A549 treated with Mapracorat at 1 μM for 4 hours (cell line): ENCODE measurements around the gene OR2T6. TPM values are rescaled to one million over a fixed set of nuclear protein-coding genes. Genes with fewer than 3 reads are reported as not detected.

ENCODE experiments used
- total RNA-seq: library from RNA; stranded (reverse); fragments of 200-300 nt; extraction: Qiagen RNA extraction; gene quantifications from 5 replicates; pipeline ENCODE4 v1.2.3, GENCODE V29; 2022

Gene OR2T6, protein sequence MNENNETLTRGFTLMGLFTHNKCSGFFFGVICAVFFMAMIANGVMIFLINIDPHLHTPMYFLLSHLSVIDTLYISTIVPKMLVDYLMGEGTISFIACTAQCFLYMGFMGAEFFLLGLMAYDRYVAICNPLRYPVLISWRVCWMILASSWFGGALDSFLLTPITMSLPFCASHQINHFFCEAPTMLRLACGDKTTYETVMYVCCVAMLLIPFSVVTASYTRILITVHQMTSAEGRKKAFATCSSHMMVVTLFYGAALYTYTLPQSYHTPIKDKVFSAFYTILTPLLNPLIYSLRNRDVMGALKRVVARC
- not detected in 5 replicates for total RNA-seq

DNA sequence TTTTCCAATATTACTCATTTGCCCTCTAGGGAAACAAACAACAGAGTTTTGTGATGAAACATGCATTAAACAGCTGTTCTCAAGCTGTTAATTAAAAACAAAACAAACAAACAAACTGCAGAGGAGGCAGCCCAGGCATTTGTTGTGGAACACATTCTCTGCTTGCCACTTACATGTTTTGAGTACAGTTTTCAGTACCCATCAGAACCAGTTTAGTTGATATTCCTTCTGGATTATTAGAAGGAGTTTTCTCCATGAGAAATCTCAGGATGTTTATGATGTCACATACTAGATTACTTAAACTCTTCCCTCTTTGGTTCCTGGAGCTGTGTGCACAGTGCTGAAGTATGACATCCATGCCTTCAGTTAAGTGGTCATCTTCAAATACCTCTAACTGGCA lies at the start of gene OR2T6:
Gene OR2T6 (plus strand): TSS at position 301 of the 400 bp plus-strand sequence. CDS start 11,863 bp downstream, outside the sequence.

DNA sequence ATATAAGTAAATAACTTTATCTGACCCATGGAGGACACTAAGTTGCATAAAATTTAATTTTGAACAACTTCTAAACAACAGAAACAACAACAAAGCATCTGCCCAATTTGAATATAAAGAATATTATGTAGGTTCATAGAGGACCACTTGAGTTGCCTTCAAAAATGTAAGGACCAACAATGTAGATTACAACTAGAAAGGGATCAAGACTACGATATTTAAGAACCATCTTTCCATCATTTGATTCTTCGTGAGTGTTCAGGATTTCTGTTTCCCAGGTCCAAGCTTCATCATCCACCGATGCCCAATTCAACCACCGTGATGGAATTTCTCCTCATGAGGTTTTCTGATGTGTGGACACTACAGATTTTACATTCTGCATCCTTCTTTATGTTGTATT lies 27.1 kb upstream of the OR2T6 start, which contains the start of gene OR14C36:
Gene OR14C36 (plus strand): TSS at position 301 of the 400 bp plus-strand sequence. CDS start 0 bp downstream, at position 301.

DNA sequence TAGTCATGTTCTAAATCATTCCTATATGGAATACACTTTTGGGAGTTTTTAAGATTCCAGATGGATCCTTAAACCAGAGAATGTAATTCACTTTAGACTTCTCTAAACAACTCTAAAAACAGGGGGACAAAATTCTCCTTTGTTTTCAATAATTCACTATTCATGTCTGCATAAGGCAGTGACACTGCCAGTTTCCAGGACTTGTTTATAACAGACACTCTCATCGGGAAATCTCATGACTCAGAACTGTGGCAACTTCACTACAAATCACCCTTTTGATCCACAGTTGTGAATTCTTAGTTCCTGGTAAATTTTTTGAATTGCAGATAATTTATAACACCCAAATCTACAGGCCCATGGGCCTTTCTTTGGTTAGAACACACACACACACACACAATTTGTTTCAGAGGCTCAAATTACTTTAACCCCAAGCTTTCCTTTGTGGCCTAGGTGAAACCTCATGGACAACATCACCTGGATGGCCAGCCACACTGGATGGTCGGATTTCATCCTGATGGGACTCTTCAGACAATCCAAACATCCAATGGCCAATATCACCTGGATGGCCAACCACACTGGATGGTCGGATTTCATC lies 14.3 kb upstream of the OR2T6 start, which contains the start of gene OR2T4:
Gene OR2T4 (plus strand): TSS at position 545 of the 595 bp plus-strand sequence. CDS start 0 bp downstream, at position 545.

DNA sequence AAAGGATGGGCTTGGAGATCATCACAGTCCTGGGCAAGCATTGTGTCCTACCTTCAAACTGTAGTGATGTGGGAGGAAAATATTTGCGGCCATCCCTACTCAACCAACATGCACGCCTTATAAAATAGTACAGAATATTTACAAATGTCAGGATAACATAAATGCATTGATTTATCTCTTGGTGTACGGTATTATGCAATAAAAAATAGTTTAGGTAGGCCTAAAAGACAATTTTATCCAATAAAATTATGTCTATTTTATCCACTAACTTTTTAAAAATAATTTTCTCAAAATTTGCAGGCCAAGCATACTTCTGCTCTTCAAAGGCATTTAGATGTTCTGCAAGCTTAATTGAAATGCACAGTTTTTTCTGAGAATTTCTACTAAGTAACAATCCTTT lies 27.2 kb downstream of the OR2T6 start, which contains the start of gene OR2T1:
Gene OR2T1 (plus strand): TSS at position 301 of the 400 bp plus-strand sequence. CDS start 3,100 bp downstream, outside the sequence.

Other genes starting within 250 kb of the OR2T6 start
- not detected in 5 replicates for gene OR2M5, start 230.6 kb upstream of the OR2T6 start, total RNA-seq
- gene OR2M2, start 200.9 kb upstream of the OR2T6 start, total RNA-seq, result not detected in 5 replicates
- gene OR2M3, start 178.5 kb upstream of the OR2T6 start, total RNA-seq, result not detected in 5 replicates
- gene OR2M4, start 144.3 kb upstream of the OR2T6 start, total RNA-seq, result not detected in 5 replicates
- not detected in 5 replicates for gene OR2T33, start 97.8 kb upstream of the OR2T6 start, total RNA-seq
- not detected in 5 replicates for gene OR2T12, start 72.3 kb upstream of the OR2T6 start, total RNA-seq
- not detected in 5 replicates for gene OR2M7, start 51.2 kb upstream of the OR2T6 start, total RNA-seq
- gene OR14C36, start 27.0 kb upstream of the OR2T6 start, total RNA-seq, result not detected in 5 replicates
- not detected in 5 replicates for gene OR2T4, start 14.1 kb upstream of the OR2T6 start, total RNA-seq
- gene OR2T1, start 27.3 kb downstream of the OR2T6 start, total RNA-seq, result not detected in 5 replicates
- gene OR2T2, start 69.9 kb downstream of the OR2T6 start, total RNA-seq, result not detected in 5 replicates
- gene OR2T3, start 97.6 kb downstream of the OR2T6 start, total RNA-seq, result not detected in 5 replicates
- gene OR2T5, start 112.8 kb downstream of the OR2T6 start, total RNA-seq, result not detected in 5 replicates
- gene OR2G6, start 132.3 kb downstream of the OR2T6 start, total RNA-seq, result not detected in 5 replicates
- not detected in 5 replicates for gene OR2T29, start 187.0 kb downstream of the OR2T6 start, total RNA-seq
- not detected in 5 replicates for gene OR2T34, start 199.0 kb downstream of the OR2T6 start, total RNA-seq
- not detected in 5 replicates for gene OR2T10, start 222.0 kb downstream of the OR2T6 start, total RNA-seq